ENCODE data around the gene NUTF2. TPM values are rescaled to one million over a fixed set of nuclear protein-coding genes. Genes with fewer than 3 reads are reported as not detected.

NUTF2 gene
- total RNA-seq, 5 donors from 2014 or later (not counting 1 experiment from before 2014, with no cell fraction given) = 37.4 to 55.0 (median 48.3) TPM

DNA sequence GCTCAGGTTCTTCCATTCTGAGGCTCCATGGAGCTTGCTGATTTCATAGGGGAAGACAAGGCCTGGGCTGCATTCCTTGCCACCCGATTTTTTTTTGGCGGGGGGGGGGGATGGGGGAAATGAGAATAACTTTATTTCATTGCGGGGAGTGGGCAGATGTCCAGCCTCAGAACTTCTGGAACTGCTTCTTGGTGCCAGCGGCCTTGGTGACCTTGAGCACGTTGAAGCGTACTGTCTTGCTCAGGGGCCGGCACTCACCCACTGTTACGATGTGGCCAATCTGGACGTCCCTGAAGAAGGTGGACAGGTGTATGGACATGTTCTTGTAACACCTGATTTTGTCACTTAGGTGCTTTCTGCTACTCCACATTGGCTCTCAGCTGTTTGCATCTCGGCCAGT lies 9.1 kb downstream of the NUTF2 start:
- H3K4me3 ChIP-seq (ENCODE audit: control insufficient read depth in 1 of 2, extremely low read depth in 1 of 2, low read length in 1 of 2) = no peak overlapping the region
- Mint-ChIP-seq H3K36me3 (peaks cover 3% of the 10 kb centered on the region), H3K4me1 (peaks cover 24 to 40% (median 35%) of the 10 kb centered on the region in 3 donors), H3K27ac (no peak overlapping the region), H3K27me3 (no peaks in the 10 kb centered on the region), H3K9me3 (no peaks in the 10 kb centered on the region), H3K4me3 (no peak overlapping the region)
- H3K27ac ChIP-seq (ENCODE audit: low read length) = no peak overlapping the region
- peaks cover 0 to 29% of the 10 kb centered on the region in 2 experiments for H3K4me1 ChIP-seq (ENCODE audit: control insufficient read depth in 1 of 2, extremely low read depth in 1 of 2, insufficient read depth in 2 of 2, low read length in 2 of 2)
- POLR2A ChIA-PET = interaction anchor here (0.6 to 0.7 kb wide), 3 partner anchors 18 to 41 kb away, joined by 6 to 10 read pairs (median 7); no protein-coding TSS in a partner anchor
- H3K36me3 ChIP-seq (ENCODE audit: control insufficient read depth in 2 of 2, extremely low read depth in 1 of 2, insufficient read depth in 1 of 2, low read length in 1 of 2) = peaks cover 1 to 4% of the 10 kb centered on the region in 2 donors
- H3K27me3 ChIP-seq (replicated peaks in 1 of 2; ENCODE audit: control insufficient read depth in 2 of 2, extremely low read depth in 1 of 2, insufficient read depth in 2 of 2, low read length in 1 of 2) = no peaks in the 10 kb centered on the region
- WGBS (ENCODE audit: insufficient coverage) = 100% methylated on average over 7 of the region's 10 CpGs
- CTCF ChIA-PET = interaction anchor here (0.5 to 0.6 kb wide), 2 partner anchors 63 to 738 kb away, joined by 4 read pairs; no protein-coding TSS in a partner anchor
- no peak for ATAC-seq (replicated peaks in 1 of 4)
- no peak for DNase-seq
- no peaks in the 10 kb centered on the region for H3K9me3 ChIP-seq

DNA sequence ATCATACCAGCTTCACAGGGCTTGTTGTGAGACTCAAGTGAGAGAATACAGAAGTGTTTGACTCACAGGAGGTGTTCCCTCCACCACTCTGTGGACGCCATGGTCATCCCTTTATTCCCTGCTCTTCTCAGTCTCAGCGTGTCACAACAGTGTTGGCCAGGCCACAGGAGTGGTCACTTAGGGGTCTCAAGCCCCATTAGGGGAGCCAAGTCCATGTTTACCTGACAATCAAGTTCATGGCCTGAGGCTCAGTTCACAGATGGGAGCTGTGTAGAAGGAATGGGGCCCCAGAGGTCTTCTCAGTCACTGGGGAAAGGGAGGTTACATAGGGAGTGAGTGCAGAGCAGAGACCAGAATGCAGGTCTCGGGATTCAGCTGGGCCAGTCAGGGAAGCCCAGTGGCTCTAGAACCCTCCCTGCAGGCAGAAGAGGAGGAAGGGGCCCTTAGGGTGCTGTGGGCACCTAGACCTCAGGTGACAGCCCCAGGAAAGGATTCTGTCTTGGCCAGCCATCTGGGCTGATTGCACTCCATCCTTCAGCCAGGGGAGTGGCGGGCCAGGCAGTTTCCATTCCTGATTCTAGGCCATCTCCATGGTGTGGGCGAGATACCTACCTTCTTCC lies 10.3 kb downstream of the NUTF2 start:
- peaks cover 29 to 45% (median 38%) of the 10 kb centered on the region in 3 donors for H3K4me1 Mint-ChIP-seq
- POLR2A ChIA-PET = interaction anchor here in 1 of 2 donors (0.7 kb wide), 1 partner anchor 197 kb away, joined by 7 read pairs; no protein-coding TSS in a partner anchor

DNA sequence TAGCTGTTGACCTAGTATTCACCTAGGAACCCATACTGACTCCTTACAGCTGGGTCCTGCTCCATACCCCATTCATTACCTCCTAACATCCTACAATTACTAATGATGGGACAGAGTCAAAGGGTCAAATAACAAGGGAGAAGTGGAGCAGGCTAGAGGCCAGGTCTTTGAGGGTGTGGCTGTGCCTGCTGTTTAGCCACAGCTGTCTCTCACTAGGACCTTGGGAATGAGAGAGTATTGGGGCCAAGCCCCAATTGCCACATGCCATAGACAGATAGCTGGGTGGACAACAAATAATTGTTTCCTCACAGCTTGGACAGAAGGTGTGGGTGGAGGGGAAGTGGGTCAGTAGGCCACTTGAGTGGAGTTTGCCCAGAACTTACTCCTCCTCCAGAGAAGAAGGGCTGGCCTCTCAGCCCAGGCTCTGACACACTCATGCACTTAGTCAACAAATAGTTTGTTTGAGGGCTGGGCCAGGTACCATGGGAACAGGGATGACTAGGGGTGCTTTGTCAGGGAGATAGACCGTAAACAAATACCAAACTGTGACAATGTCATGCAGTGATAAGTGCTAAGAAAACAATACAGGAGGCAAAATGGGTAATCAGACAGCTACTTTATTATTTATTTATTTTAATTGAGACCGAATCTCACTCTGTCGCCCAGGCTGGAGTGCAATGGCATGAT lies 11.0 kb downstream of the NUTF2 start:
- peak in 18 of 35 experiments; percentile 9 to 50 (median 22) for DNase-seq
- H3K4me3 Mint-ChIP-seq = no peak overlapping the region
- peaks cover 3% of the 10 kb centered on the region for H3K36me3 Mint-ChIP-seq
- ATAC-seq (replicated peaks in 1 of 4) = peak; percentile 48 to 64 (median 54)
- H3K27me3 Mint-ChIP-seq = no peaks in the 10 kb centered on the region
- Histone ChIP-seq H3K27ac (ENCODE audit: low read length) (peak overlapping the region; percentile 55), H3K27me3 (replicated peaks in 1 of 2; ENCODE audit: control insufficient read depth in 2 of 2, extremely low read depth in 1 of 2, insufficient read depth in 2 of 2, low read length in 1 of 2) (no peaks in the 10 kb centered on the region), H3K4me3 (ENCODE audit: control insufficient read depth in 1 of 2, extremely low read depth in 1 of 2, low read length in 1 of 2) (no peak overlapping the region), H3K4me1 (ENCODE audit: control insufficient read depth in 1 of 2, extremely low read depth in 1 of 2, insufficient read depth in 2 of 2, low read length in 2 of 2) (peaks cover 0 to 25% of the 10 kb centered on the region in 2 experiments), H3K9me3 (no peaks in the 10 kb centered on the region), H3K36me3 (ENCODE audit: control insufficient read depth in 2 of 2, extremely low read depth in 1 of 2, insufficient read depth in 1 of 2, low read length in 1 of 2) (peaks cover 0 to 16% of the 10 kb centered on the region in 2 donors)
- CTCF ChIA-PET = interaction anchor here in 1 of 2 donors (0.6 kb wide), 1 partner anchor 46 kb away, joined by 5 read pairs; no protein-coding TSS in a partner anchor
- H3K27ac Mint-ChIP-seq = peak overlapping the region; percentile 40 to 69
- H3K4me1 Mint-ChIP-seq = peaks cover 32 to 45% (median 38%) of the 10 kb centered on the region in 3 donors
- no peaks in the 10 kb centered on the region for H3K9me3 Mint-ChIP-seq
- no CpG with 5 or more reads among the region's 3 CpGs for WGBS (ENCODE audit: insufficient coverage)
- POLR2A ChIA-PET = no interaction called here

More for the DNA sequence above, 10.3 kb downstream of the NUTF2 start:
- Mint-ChIP-seq H3K36me3 (peaks cover 3% of the 10 kb centered on the region), H3K27me3 (no peaks in the 10 kb centered on the region), H3K4me3 (no peak overlapping the region), H3K9me3 (no peaks in the 10 kb centered on the region), H3K27ac (peak overlapping the region; percentile 21 to 40)
- no peak for ATAC-seq (replicated peaks in 1 of 4)
- Histone ChIP-seq H3K9me3 (no peaks in the 10 kb centered on the region), H3K4me3 (ENCODE audit: control insufficient read depth in 1 of 2, extremely low read depth in 1 of 2, low read length in 1 of 2) (no peak overlapping the region), H3K36me3 (ENCODE audit: control insufficient read depth in 2 of 2, extremely low read depth in 1 of 2, insufficient read depth in 1 of 2, low read length in 1 of 2) (peaks cover 0 to 15% of the 10 kb centered on the region in 2 donors), H3K4me1 (ENCODE audit: control insufficient read depth in 1 of 2, extremely low read depth in 1 of 2, insufficient read depth in 2 of 2, low read length in 2 of 2) (peaks cover 0 to 27% of the 10 kb centered on the region in 2 experiments), H3K27me3 (replicated peaks in 1 of 2; ENCODE audit: control insufficient read depth in 2 of 2, extremely low read depth in 1 of 2, insufficient read depth in 2 of 2, low read length in 1 of 2) (no peaks in the 10 kb centered on the region), H3K27ac (ENCODE audit: low read length) (peak overlapping the region; percentile 55)
- WGBS (ENCODE audit: insufficient coverage) = 100% methylated on average over 4 of the region's 5 CpGs
- CTCF ChIA-PET = interaction anchor here in 1 of 2 donors (0.7 to 0.8 kb wide), 2 partner anchors 12 to 1885 kb away, joined by 4 read pairs; no protein-coding TSS in a partner anchor
- DNase-seq = no peak

DNA sequence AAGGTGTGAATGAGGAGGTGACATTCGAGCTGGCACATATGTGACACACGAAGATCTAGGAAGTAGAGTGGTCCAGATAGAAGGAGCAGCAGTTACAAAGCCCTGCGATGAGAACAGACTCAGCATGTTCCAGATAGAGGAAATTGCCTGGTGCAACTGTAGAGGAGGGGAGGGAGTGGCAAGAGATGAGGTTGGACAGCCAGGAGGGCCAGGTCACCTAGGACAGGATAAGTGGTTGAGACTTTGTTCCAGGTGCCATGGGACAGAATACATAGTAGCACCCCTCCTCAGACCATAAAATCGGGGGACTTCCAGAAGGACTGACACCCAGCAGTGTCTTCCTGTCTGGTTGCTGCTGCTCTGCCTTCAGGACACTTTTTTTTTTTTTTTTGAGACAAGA lies 11.8 kb downstream of the NUTF2 start:
- DNase-seq = no peak

DNA sequence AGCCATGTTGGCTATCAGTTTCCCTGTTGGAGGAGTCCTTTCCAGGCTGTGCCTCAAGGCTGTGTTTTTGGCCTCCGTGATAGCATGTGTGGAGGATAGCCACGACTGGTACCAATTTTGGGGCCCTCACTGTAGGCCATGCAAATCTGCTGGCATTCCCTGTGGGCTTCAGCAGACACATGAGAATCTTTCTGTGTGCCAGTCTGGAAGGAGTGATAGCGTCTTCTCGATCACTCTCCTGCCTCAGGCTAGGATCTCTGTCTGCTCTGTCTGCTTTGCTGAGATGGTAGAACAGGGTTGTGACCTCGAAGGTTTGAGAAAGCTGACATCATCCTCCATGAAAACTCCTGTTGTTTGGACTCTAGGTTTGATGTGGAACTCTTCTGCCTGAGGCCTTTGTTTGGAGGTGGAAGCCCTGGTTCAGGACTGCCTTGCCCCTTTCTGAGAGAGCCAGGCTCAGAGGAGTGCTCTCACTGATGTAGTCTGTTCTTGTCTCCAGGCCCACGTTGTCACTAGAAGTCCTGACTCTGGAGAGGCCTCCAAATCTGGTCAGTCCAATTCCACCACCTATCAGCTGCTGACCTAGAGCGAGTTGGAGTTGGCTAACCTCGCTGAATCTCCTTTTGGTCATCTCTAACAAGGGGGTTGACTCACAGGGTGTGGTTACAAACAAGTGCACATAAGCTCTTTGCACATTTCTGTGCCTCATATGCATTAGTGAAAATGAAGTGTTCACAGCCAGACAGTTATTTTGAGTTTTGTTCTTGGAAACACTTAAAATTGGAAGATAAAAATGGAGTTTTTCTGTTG lies 14.1 kb downstream of the NUTF2 start:
- no peaks in the 10 kb centered on the region for H3K9me3 Mint-ChIP-seq
- H3K27ac Mint-ChIP-seq = peak overlapping the region in 1 of 2 donors; percentile 36
- POLR2A ChIA-PET = no interaction called here

More for the DNA sequence above, 11.8 kb downstream of the NUTF2 start:
- H3K27ac ChIP-seq (ENCODE audit: low read length) = peak overlapping the region; percentile 40
- peaks cover 3% of the 10 kb centered on the region for H3K36me3 Mint-ChIP-seq
- CTCF ChIA-PET = no interaction called here
- ATAC-seq (replicated peaks in 1 of 4) = no peak
- 71% methylated on average over 4 of the region's 4 CpGs for WGBS (ENCODE audit: insufficient coverage)
- no peaks in the 10 kb centered on the region for H3K9me3 ChIP-seq
- peaks cover 0 to 16% of the 10 kb centered on the region in 2 donors for H3K36me3 ChIP-seq (ENCODE audit: control insufficient read depth in 2 of 2, extremely low read depth in 1 of 2, insufficient read depth in 1 of 2, low read length in 1 of 2)
- peaks cover 32 to 45% (median 38%) of the 10 kb centered on the region in 3 donors for H3K4me1 Mint-ChIP-seq
- no peak overlapping the region for H3K4me3 ChIP-seq (ENCODE audit: control insufficient read depth in 1 of 2, extremely low read depth in 1 of 2, low read length in 1 of 2)
- H3K9me3 Mint-ChIP-seq = no peaks in the 10 kb centered on the region
- H3K4me3 Mint-ChIP-seq = no peak overlapping the region
- no peaks in the 10 kb centered on the region for H3K27me3 ChIP-seq (replicated peaks in 1 of 2; ENCODE audit: control insufficient read depth in 2 of 2, extremely low read depth in 1 of 2, insufficient read depth in 2 of 2, low read length in 1 of 2)
- H3K4me1 ChIP-seq (ENCODE audit: control insufficient read depth in 1 of 2, extremely low read depth in 1 of 2, insufficient read depth in 2 of 2, low read length in 2 of 2) = peaks cover 0 to 25% of the 10 kb centered on the region in 2 experiments
- POLR2A ChIA-PET = interaction anchor here in 1 of 2 donors (0.6 kb wide), 1 partner anchor 445 kb away, joined by 3 read pairs; no protein-coding TSS in a partner anchor
- no peaks in the 10 kb centered on the region for H3K27me3 Mint-ChIP-seq
- H3K27ac Mint-ChIP-seq = peak overlapping the region; percentile 30 to 40

More for the DNA sequence above, 14.1 kb downstream of the NUTF2 start:
- DNase-seq (no peak), ATAC-seq (replicated peaks in 1 of 4) (no peak)
- H3K27ac ChIP-seq (ENCODE audit: low read length) = no peak overlapping the region
- 96% methylated on average over 6 of the region's 8 CpGs for WGBS (ENCODE audit: insufficient coverage)
- H3K27me3 ChIP-seq (replicated peaks in 1 of 2; ENCODE audit: control insufficient read depth in 2 of 2, extremely low read depth in 1 of 2, insufficient read depth in 2 of 2, low read length in 1 of 2) = no peaks in the 10 kb centered on the region
- no peak overlapping the region for H3K4me3 ChIP-seq (ENCODE audit: control insufficient read depth in 1 of 2, extremely low read depth in 1 of 2, low read length in 1 of 2)
- no peak overlapping the region for H3K4me3 Mint-ChIP-seq
- no peaks in the 10 kb centered on the region for H3K9me3 ChIP-seq
- H3K27me3 Mint-ChIP-seq = no peaks in the 10 kb centered on the region
- H3K4me1 ChIP-seq (ENCODE audit: control insufficient read depth in 1 of 2, extremely low read depth in 1 of 2, insufficient read depth in 2 of 2, low read length in 2 of 2) = peaks cover 0 to 20% of the 10 kb centered on the region in 2 experiments
- H3K36me3 Mint-ChIP-seq = peaks cover 3% of the 10 kb centered on the region
- H3K36me3 ChIP-seq (ENCODE audit: control insufficient read depth in 2 of 2, extremely low read depth in 1 of 2, insufficient read depth in 1 of 2, low read length in 1 of 2) = peaks cover 4 to 24% of the 10 kb centered on the region in 2 donors
- peaks cover 27 to 33% (median 33%) of the 10 kb centered on the region in 3 donors for H3K4me1 Mint-ChIP-seq
- CTCF ChIA-PET = no interaction called here
